Stomach (tissue), 9 donors: Measurements from ENCODE around the gene CD164L2. TPM values are rescaled to one million over a fixed set of nuclear protein-coding genes. Genes with fewer than 3 reads are reported as not detected.

Source experiments
- DNase-seq, 2 donors: peaks; one replicate each; pipeline versions ENCODE4 v3.0.0 to v3.0.0-alpha.2; 2013 to 2019
- H3K27ac ChIP-seq, 5 donors: fragments of 200-600 bp in 4 of 5; sonication (generic) in 4 of 5; one replicate each; pipeline ENCODE4 v1.5.1; 2013 to 2019; ENCODE audit warnings: mild to moderate bottlenecking in 1 of 5, moderate library complexity in 1 of 5
- H3K27me3 ChIP-seq, 3 donors: fragments of 200-600 bp; sonication (generic); one replicate each; pipeline ENCODE4 v1.5.1; 2017 to 2019; ENCODE audit warnings: mixed run types in 1 of 3
- H3K36me3 ChIP-seq, 4 donors: fragments of 200-600 bp; sonication (generic); 1 replicate in 3 of 4; 2 replicates in 1 of 4; pipeline ENCODE4 v1.5.1; 2016 to 2019
- H3K4me1 ChIP-seq, 4 donors: fragments of 200-600 bp; sonication (generic); one replicate each; pipeline ENCODE4 v1.5.1; 2016 to 2019
- H3K4me3 ChIP-seq, 4 donors: fragments of 200-600 bp; sonication (generic) in 3 of 4; one replicate each; pipeline ENCODE4 v1.5.1; 2016 to 2019; ENCODE audit warnings: mild to moderate bottlenecking in 1 of 4
- H3K9me3 ChIP-seq, 4 donors: fragments of 200-600 bp; sonication (generic); one replicate each; pipeline ENCODE4 v1.5.1; 2016 to 2019
- EP300 ChIP-seq: sonication (generic); formaldehyde crosslinking; IDR thresholded peaks from one replicate; pipeline ENCODE4 v1.6.1; 2017; ENCODE audit warnings: antibody characterized with exemption
- POLR2A ChIP-seq, 4 donors: fragments of 450-650 bp; IDR thresholded peaks; one replicate each; pipeline ENCODE4 v1.6.1; 2016; ENCODE audit warnings: antibody characterized with exemption in 4 of 4, control low read depth in 2 of 4, mild to moderate bottlenecking in 1 of 4, moderate library complexity in 1 of 4
- POLR2AphosphoS5 ChIP-seq, 3 donors: sonication (generic); formaldehyde crosslinking; IDR thresholded peaks; one replicate each; pipeline ENCODE4 v1.6.1; 2016; ENCODE audit warnings: antibody characterized with exemption in 3 of 3
- WGBS, 5 donors: extraction: QIAGEN DNeasy Blood & Tissue Kit in 3 of 5; methylation state at CpG; one replicate each; pipeline versions ENCODE4 v1.1.5 to v1.1.7; 2013 to 2018; 5-methylcytosine and 5-hydroxymethylcytosine counted together
- intact Hi-C: fragments of 100-400 bp; cut with DNase I; formaldehyde crosslinking; loops from one replicate; pipeline ENCODE4 v1.15.1; 2023; ENCODE audit warnings: low total_unique reads
- polyA plus RNA-seq, 3 donors: library from polyadenylated mRNA; stranded (reverse); fragments of 200-250 nt; gene quantifications; one replicate each; pipeline ENCODE4 v1.2.3, GENCODE V29; 2013
- total RNA-seq, 5 donors: library from RNA; depleted of rRNA; stranded (reverse); fragments of >200 nt; gene quantifications; one replicate each; pipeline versions ENCODE4 v1.1.0 to v1.2.3, GENCODE V29; 2014 to 2016
- TF ChIP-seq, protein P1 (sequence below), 7 experiments: fragments of 450-650 bp in 4 of 7; fragments of 200-600 bp in 3 of 7; sonication (generic) in 3 of 7; IDR thresholded peaks; one replicate each; pipeline ENCODE4 v1.5.1; 2016 to 2019; ENCODE audit warnings: antibody characterized with exemption in 7 of 7, control low read depth in 2 of 7, mild to moderate bottlenecking in 1 of 7
- donor health status: healthy with polysubstance abuse.
- donor health status: Bipolar disorder and iron deficiency.
- donor health status: healthy.

Gene CD164L2
- total and polyA plus RNA-seq, 8 donors, result 1.5 to 8.7 TPM; not detected in 6

GRCh38 chr1:27400082-27400962 lies 17.2 kb upstream of the CD164L2 start:
- 24 to 46% (median 40%) methylated on average over 13 of the region's 13 CpGs for WGBS, 5 donors
- H3K27ac ChIP-seq, result no peak overlapping the region
- intact Hi-C loops, result no loop called here
- no peak overlapping the region for H3K4me3 ChIP-seq
- H3K4me1 ChIP-seq, result peaks cover 36 to 72% (median 54%) of the 10 kb centered on the region in 4 donors
- H3K9me3 ChIP-seq, result no peaks in the 10 kb centered on the region
- DNase-seq, result peak in 1 of 2 donors; percentile 44
- no peaks in the 10 kb centered on the region for H3K27me3 ChIP-seq
- H3K36me3 ChIP-seq, result peaks cover 0 to 16% (median 11%) of the 10 kb centered on the region in 4 donors
- TF ChIP-seq EP300 (no peak), POLR2AphosphoS5 (IDR thresholded peaks at IDR 0.05) (no peak), POLR2A (IDR thresholded peaks at IDR 0.05) (no peak)
- TF ChIP-seq, protein P1, sequence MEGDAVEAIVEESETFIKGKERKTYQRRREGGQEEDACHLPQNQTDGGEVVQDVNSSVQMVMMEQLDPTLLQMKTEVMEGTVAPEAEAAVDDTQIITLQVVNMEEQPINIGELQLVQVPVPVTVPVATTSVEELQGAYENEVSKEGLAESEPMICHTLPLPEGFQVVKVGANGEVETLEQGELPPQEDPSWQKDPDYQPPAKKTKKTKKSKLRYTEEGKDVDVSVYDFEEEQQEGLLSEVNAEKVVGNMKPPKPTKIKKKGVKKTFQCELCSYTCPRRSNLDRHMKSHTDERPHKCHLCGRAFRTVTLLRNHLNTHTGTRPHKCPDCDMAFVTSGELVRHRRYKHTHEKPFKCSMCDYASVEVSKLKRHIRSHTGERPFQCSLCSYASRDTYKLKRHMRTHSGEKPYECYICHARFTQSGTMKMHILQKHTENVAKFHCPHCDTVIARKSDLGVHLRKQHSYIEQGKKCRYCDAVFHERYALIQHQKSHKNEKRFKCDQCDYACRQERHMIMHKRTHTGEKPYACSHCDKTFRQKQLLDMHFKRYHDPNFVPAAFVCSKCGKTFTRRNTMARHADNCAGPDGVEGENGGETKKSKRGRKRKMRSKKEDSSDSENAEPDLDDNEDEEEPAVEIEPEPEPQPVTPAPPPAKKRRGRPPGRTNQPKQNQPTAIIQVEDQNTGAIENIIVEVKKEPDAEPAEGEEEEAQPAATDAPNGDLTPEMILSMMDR (IDR thresholded peaks at IDR 0.05), result no peak

GRCh38 chr1:27399251-27400025 lies 16.3 kb upstream of the CD164L2 start:
- no peak overlapping the region for H3K27ac ChIP-seq
- WGBS, 5 donors, result 36 to 55% (median 41%) methylated on average over 9 to 19 of the region's 19 CpGs
- H3K36me3 ChIP-seq, result peaks cover 0 to 7% (median 5%) of the 10 kb centered on the region in 4 donors
- peaks cover 35 to 67% (median 51%) of the 10 kb centered on the region in 4 donors for H3K4me1 ChIP-seq
- no peak for TF ChIP-seq EP300
- TF ChIP-seq POLR2AphosphoS5 (IDR thresholded peaks at IDR 0.05), result no peak
- TF ChIP-seq, protein P1 (IDR thresholded peaks at IDR 0.05), result no peak
- TF ChIP-seq POLR2A (IDR thresholded peaks at IDR 0.05), result no peak
- intact Hi-C loops, result loop anchor here (5.0 kb wide), 1 partner anchor 208 kb away; no protein-coding TSS in a partner anchor
- H3K9me3 ChIP-seq, result no peaks in the 10 kb centered on the region
- H3K4me3 ChIP-seq, result no peak overlapping the region
- no peaks in the 10 kb centered on the region for H3K27me3 ChIP-seq
- peak in 1 of 2 donors; percentile 80 for DNase-seq

GRCh38 chr1:27398405-27399149 lies 15.4 kb upstream of the CD164L2 start:
- no peak overlapping the region for H3K27ac ChIP-seq
- H3K36me3 ChIP-seq, result peaks cover 0 to under 1% (median 0%) of the 10 kb centered on the region in 4 donors
- no peaks in the 10 kb centered on the region for H3K27me3 ChIP-seq
- H3K9me3 ChIP-seq, result no peaks in the 10 kb centered on the region
- no peak overlapping the region for H3K4me3 ChIP-seq
- intact Hi-C loops, result loop anchor here (5.0 kb wide), 1 partner anchor 209 kb away; no protein-coding TSS in a partner anchor
- peaks cover 26 to 58% (median 43%) of the 10 kb centered on the region in 4 donors for H3K4me1 ChIP-seq
- WGBS, 5 donors, result 53 to 75% (median 68%) methylated on average over 1 to 4 of the region's 4 CpGs
- DNase-seq, result no peak
- no peak for TF ChIP-seq POLR2A (IDR thresholded peaks at IDR 0.05)
- TF ChIP-seq, protein P1 (IDR thresholded peaks at IDR 0.05), result no peak
- no peak for TF ChIP-seq POLR2AphosphoS5 (IDR thresholded peaks at IDR 0.05)
- TF ChIP-seq EP300, result no peak
